H7 (cell line): ENCODE data around the gene FIGLA. TPM values are rescaled to one million over a fixed set of nuclear protein-coding genes. Genes with fewer than 3 reads are reported as not detected.
"Not testable (repeated sequence)": the region's sequence is repeated elsewhere in the genome, so short reads cannot be mapped to it uniquely, and the experiment has no call there.

Source experiments
- DNase-seq: peaks from one replicate; pipeline ENCODE4 v3.0.0; 2012
- H3K27me3 ChIP-seq: 2 replicates; pipeline ENCODE4 v1.6.0; 2011; ENCODE audit warnings: mild to moderate bottlenecking, low read length; ENCODE audit not compliant: control insufficient read depth, insufficient read depth
- H3K36me3 ChIP-seq: replicated peaks from 2 replicates; pipeline ENCODE4 v1.5.1; 2011; ENCODE audit warnings: low read length; ENCODE audit not compliant: control insufficient read depth, insufficient read depth
- H3K4me3 ChIP-seq: 2 replicates; pipeline ENCODE4 v1.5.1; 2011; ENCODE audit warnings: low read depth, mild to moderate bottlenecking, control low read depth, low read length, moderate library complexity; ENCODE audit not compliant: insufficient read depth
- total RNA-seq: library from RNA; depleted of rRNA; stranded (reverse); fragments of >200 nt; shearing (Covaris generic); gene quantifications from 2 replicates; pipeline ENCODE4 v1.2.3, GENCODE V29; 2014

FIGLA gene
- total RNA-seq, 1 experiment from 2014 or later: not detected

GRCh38 chr2:70751881-70752280 lies 38.6 kb downstream of the FIGLA start:
- Histone ChIP-seq H3K4me3 (no peak overlapping the region), H3K36me3 (no peaks in the 10 kb centered on the region), H3K27me3 (no peaks in the 10 kb centered on the region)
- DNase-seq: no peak

GRCh38 chr2:70750320-70750719 lies 40.1 kb downstream of the FIGLA start:
- DNase-seq: no peak
- H3K36me3 ChIP-seq: no peaks in the 10 kb centered on the region
- H3K4me3 ChIP-seq: no peak overlapping the region
- no peaks in the 10 kb centered on the region for H3K27me3 ChIP-seq

DNA sequence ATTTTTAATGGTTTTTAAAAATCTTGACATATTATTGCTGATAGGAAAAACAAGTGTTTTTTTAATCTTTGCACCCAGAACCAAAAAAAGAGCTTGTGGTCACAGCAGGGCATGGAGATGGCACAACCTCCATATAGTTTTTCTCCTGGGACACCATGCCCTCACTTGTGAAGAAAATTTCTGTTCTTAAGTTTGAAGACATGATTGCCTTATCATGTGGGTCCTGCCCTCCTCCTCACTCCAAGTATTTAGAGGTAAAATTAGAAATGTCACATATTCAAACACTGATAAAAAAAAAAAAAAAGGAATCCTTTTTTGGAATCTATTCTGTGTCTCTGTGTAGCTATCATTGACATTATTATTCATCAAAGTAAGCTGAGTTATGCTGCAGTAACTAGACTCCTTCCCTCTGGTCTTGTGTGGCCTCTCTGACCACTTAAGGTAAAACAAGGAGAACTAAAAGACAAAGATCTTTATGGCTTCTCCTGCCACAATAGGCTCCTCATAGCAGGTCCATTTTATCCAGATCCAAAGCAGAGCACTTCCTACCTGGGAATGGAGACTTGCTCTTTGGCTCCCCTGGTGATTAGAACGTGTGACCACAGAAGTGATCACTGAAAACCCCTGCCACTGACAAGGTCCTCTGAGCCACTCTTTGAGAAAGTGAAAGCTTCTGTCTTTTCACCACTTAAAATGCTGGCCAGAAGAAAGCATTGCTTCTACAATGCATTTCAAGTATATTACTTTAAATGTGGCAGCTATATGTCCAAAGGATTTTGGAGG lies 42.2 kb downstream of the FIGLA start:
- no peak for DNase-seq

DNA sequence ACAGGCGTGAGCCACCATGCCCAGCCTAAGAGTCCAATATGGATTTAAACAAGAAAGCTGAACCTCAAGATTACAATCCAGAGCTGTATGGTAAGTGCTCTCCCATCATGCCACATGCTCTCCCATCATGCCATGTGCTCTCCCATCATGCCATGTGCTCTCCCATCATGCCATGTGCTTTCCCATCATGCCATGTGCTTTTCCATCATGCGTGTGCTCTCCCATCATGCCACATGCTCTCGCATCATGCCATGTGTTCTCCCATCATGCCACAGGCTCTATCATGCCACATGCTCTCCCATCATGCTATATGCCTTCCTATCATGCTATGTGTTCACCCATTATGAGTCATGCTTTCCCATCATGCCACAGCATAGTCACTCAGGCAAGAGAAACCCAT lies 43.2 kb downstream of the FIGLA start:
- no peak for DNase-seq
- H3K4me3 ChIP-seq: no peak overlapping the region
- no peaks in the 10 kb centered on the region for H3K36me3 ChIP-seq
- no peaks in the 10 kb centered on the region for H3K27me3 ChIP-seq

More for the DNA sequence above, 42.2 kb downstream of the FIGLA start:
- H3K36me3 ChIP-seq: no peaks in the 10 kb centered on the region
- no peaks in the 10 kb centered on the region for H3K27me3 ChIP-seq
- no peak overlapping the region for H3K4me3 ChIP-seq

- H3K27me3 ChIP-seq: no peaks in the 10 kb centered on the region
- H3K36me3 ChIP-seq: no peaks in the 10 kb centered on the region
- no peak overlapping the region for H3K4me3 ChIP-seq
- no peak for DNase-seq
Observed at GRCh38 chr2:70746094-70746974, 44.1 kb downstream of the FIGLA start.

- no peak for DNase-seq
- H3K4me3 ChIP-seq: no peak overlapping the region
- H3K36me3 ChIP-seq: no peaks in the 10 kb centered on the region
- H3K27me3 ChIP-seq: no peaks in the 10 kb centered on the region
Observed at GRCh38 chr2:70745276-70745825, 45.1 kb downstream of the FIGLA start.

DNA sequence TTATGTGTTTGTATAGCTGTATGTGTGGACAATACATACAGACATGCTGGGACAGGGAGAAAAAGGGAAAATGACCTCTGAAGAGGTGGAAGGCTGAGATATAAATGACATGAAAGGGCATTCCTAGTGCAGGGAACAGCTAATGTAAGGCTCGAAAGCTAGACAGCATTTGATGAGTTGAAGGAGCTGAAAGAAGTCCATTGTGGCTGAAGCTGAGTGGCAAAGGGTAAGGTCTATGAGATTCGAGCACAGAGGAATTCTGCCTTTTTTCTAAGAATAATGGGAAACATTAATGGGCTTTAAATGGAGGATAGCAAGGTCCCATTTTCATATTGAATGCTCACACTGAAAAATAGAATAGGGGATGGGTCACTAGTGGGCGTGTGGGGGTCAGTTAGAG lies 46.0 kb downstream of the FIGLA start:
- no peak for DNase-seq
- no peaks in the 10 kb centered on the region for H3K27me3 ChIP-seq
- no peak overlapping the region for H3K4me3 ChIP-seq
- H3K36me3 ChIP-seq: no peaks in the 10 kb centered on the region

GRCh38 chr2:70743677-70744076 lies 46.8 kb downstream of the FIGLA start:
- Histone ChIP-seq H3K27me3 (no peaks in the 10 kb centered on the region), H3K36me3 (no peaks in the 10 kb centered on the region), H3K4me3 (no peak overlapping the region)
- DNase-seq: no peak

DNA sequence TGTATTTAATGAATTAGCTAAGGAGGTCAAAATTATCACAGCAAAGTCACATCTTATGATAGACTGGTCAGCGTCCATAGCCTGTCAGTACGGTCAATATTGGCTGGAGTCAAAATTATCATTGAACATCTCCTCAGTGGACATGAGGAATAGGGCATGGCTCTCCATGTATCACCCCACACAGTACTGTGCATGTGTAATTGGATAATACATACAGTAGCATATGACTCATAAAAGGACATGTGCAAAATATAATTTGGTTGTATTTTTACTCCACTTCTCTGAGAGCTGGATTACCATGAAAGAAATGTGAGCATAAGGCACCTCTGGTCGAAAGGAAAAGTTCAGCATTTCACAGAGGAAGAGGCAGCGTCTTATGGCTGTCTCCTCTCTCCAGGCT lies 47.4 kb downstream of the FIGLA start:
- no peak for DNase-seq
- H3K36me3 ChIP-seq: no peaks in the 10 kb centered on the region

DNA sequence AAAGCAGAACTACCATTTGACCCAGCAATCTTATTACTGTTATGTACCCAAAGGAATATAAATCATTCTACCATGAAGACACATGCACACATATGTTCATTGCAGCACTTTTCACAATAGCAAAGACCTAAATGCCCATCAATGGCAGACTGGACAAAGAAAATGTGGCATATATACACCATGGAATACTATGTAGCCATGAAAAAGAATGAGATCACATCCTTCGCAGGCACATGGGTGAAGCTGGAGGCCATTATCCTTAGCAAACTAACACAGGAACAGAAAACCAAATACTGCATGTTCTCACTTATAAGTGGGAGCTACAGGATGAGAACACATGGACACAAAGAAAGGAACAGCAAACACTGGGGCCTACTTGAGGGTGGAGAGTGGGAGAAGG lies 51.0 kb downstream of the FIGLA start:
- not testable (repeated sequence) for H3K27me3 ChIP-seq, H3K4me3 ChIP-seq, DNase-seq, H3K36me3 ChIP-seq

More for the DNA sequence above, 47.4 kb downstream of the FIGLA start:
- H3K27me3 ChIP-seq: no peaks in the 10 kb centered on the region
- H3K4me3 ChIP-seq: no peak overlapping the region

- no peaks in the 10 kb centered on the region for H3K27me3 ChIP-seq
- no peaks in the 10 kb centered on the region for H3K36me3 ChIP-seq
- H3K4me3 ChIP-seq: no peak overlapping the region
- DNase-seq: no peak
Observed at GRCh38 chr2:70738159-70738558, 52.3 kb downstream of the FIGLA start.

- Histone ChIP-seq H3K27me3 (no peaks in the 10 kb centered on the region), H3K4me3 (no peak overlapping the region), H3K36me3 (no peaks in the 10 kb centered on the region)
- no peak for DNase-seq
Observed at GRCh38 chr2:70735071-70735470, 55.4 kb downstream of the FIGLA start.

DNA sequence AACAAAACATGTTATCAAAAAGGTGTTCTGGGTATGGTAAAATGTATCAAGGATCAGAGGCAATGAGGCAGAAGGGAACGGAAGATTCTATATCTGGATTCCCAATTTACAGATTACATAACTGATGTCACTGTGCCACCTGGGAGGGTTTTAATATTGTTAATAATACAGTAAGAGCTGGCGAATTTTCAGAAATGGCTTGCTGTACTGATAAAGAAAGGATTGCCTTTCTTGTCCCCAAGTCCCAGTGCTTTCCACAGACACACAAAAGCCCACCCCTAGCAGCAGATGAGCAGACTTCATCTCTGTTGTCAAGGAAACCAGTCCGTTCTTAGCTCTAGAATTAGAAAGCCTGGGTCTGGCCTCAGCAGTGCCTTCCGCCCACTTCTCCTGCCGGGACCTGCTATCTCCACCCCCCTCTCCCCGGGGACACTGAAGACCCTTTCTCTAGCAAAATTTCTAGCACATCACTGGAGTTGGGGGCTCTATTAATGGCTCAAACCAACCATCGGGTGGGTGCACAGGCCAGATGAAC lies 56.7 kb downstream of the FIGLA start:
- H3K36me3 ChIP-seq: no peaks in the 10 kb centered on the region
- no peak overlapping the region for H3K4me3 ChIP-seq
- DNase-seq: no peak
- H3K27me3 ChIP-seq: no peaks in the 10 kb centered on the region

DNA sequence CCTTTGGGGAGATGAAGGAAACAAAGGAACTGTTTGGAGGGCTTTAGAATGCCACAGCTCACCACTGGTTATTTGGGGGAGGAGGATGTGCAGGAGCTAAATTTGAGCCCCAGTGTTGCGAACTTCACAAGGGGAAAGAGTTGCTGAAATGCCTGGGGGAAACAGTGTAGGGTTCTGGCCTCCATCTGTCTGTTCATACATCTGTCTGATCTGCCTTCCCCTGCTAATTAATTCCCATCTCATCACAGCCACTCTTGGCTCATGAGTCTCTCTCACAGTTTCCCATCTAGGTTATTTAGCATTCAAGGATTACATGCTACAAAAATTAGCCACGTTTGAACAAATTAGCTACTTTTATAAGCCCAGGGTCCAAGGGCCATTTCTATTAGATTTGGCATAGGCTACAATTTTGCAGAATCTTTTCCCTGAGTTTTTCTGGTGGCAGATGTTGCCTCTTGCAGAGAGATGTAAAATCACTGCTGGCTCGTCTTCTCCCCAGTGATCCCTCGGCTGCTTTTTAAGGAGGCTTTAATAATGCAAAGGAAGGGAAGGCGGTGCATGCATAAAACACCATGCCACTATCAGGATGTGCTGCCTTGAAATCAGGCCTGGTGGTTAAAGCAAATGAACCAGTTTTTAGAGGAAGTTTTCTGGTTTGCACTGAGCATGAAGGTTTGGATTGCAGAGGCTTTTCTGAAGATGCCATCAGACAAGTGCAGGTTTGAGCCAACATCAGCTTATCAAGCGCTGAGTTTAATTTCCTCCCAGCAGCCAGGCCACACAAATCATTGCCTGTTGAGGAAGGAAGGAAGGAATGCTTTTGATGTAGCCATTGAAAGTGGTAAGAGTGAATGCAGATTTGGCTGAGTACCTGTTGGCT lies 57.4 kb downstream of the FIGLA start:
- Histone ChIP-seq H3K36me3 (no peaks in the 10 kb centered on the region), H3K4me3 (no peak overlapping the region), H3K27me3 (no peaks in the 10 kb centered on the region)
- no peak for DNase-seq
